OCI-LY7 (cell line): ENCODE measurements around the gene ZIM2. TPM values are rescaled to one million over a fixed set of nuclear protein-coding genes. Genes with fewer than 3 reads are reported as not detected.

Source experiments
- BruUV-seq: library from RNA; stranded (reverse); fragments of 400-500 nt; replicated peaks from 2 replicates; lab custom pipeline; 2021; lab: Mats Ljungman, UMichigan
- CTCF ChIA-PET: fragments of 300-600 bp; sonication (Branson Sonifier 250); formaldehyde crosslinking; loops from one replicate; lab custom pipeline; 2022; ENCODE audit warnings: antibody characterized with exemption; ENCODE audit not compliant: unreplicated experiment; lab: Charles Lee
- POLR2A ChIA-PET: fragments of 300-600 bp; sonication (Branson Sonifier 250); formaldehyde crosslinking; loops from one replicate; lab custom pipeline; 2022; ENCODE audit warnings: antibody characterized with exemption; lab: Charles Lee
- DNase-seq: peaks from one replicate; pipeline ENCODE4 v3.0.0-alpha.2; 2015; ENCODE audit warnings: low spot score
- H2AFZ ChIP-seq: fragments of 200-600 bp; sonication (generic), shearing (Covaris generic); 2 replicates; pipeline ENCODE4 v1.6.1; 2014; ENCODE audit warnings: mild to moderate bottlenecking, antibody characterized with exemption, low read length, moderate library complexity
- H3K27ac ChIP-seq: fragments of 200-600 bp; sonication (generic); 2 replicates; pipeline ENCODE4 v1.5.1; 2014; ENCODE audit warnings: mixed run types, low read depth, mild to moderate bottlenecking, moderate library complexity, low read length, inconsistent platforms; ENCODE audit not compliant: poor library complexity, severe bottlenecking
- H3K36me3 ChIP-seq: fragments of 200-600 bp; sonication (generic); 2 replicates; pipeline ENCODE4 v1.6.1; 2014; ENCODE audit warnings: mild to moderate bottlenecking, antibody characterized with exemption, low read length, moderate library complexity, mixed read lengths; ENCODE audit not compliant: insufficient read depth
- H3K4me1 ChIP-seq: fragments of 200-600 bp; sonication (generic); 2 replicates; pipeline ENCODE4 v1.5.1; 2014; ENCODE audit warnings: mild to moderate bottlenecking, low read length; ENCODE audit not compliant: insufficient read depth, poor library complexity, severe bottlenecking
- H3K4me2 ChIP-seq: fragments of 200-600 bp; sonication (generic); 2 replicates; pipeline ENCODE4 v1.6.1; 2014; ENCODE audit warnings: mild to moderate bottlenecking, low read length
- H3K4me3 ChIP-seq: fragments of 200-600 bp; sonication (generic); 2 replicates; pipeline ENCODE4 v1.5.1; 2014; ENCODE audit warnings: mild to moderate bottlenecking, low read depth, low read length; ENCODE audit not compliant: poor library complexity, severe bottlenecking
- H3K79me2 ChIP-seq: fragments of 200-600 bp; sonication (generic); 2 replicates; pipeline ENCODE4 v1.6.1; 2016; ENCODE audit warnings: low read depth, mild to moderate bottlenecking, low read length, moderate library complexity, mixed read lengths; ENCODE audit not compliant: insufficient read depth
- H3K9me2 ChIP-seq: fragments of 200-600 bp; sonication (generic); 2 replicates; pipeline ENCODE4 v1.6.1; 2016; ENCODE audit warnings: mild to moderate bottlenecking, low read length, mixed read lengths; ENCODE audit not compliant: insufficient read depth
- H3K9me3 ChIP-seq: fragments of 200-600 bp; sonication (generic); 2 replicates; pipeline ENCODE4 v1.6.1; 2014; ENCODE audit warnings: mild to moderate bottlenecking, mixed run types, low read length, mixed read lengths
- H4K20me1 ChIP-seq: fragments of 200-600 bp; sonication (generic); 2 replicates; pipeline ENCODE4 v1.6.1; 2014; ENCODE audit warnings: mild to moderate bottlenecking, antibody characterized with exemption, low read length, moderate library complexity, mixed read lengths; ENCODE audit not compliant: insufficient read depth
- EZH2phosphoT487 ChIP-seq: fragments of 200-600 bp; sonication (generic); IDR thresholded peaks from 2 replicates; pipeline ENCODE4 v1.6.1; 2018; ENCODE audit warnings: low read depth, borderline replicate concordance, mild to moderate bottlenecking, mixed run types, antibody characterized with exemption, low read length, moderate library complexity, mixed read lengths
- intact Hi-C: fragments of 100-400 bp; cut with micrococcal nuclease; formaldehyde crosslinking; loops from one replicate; pipeline ENCODE4 v1.10.0; 2022; ENCODE audit not compliant: unreplicated experiment
- total RNA-seq, 2 experiments: library from RNA; depleted of rRNA in 1 of 2; stranded (reverse); fragments of >200 nt in 1 of 2; shearing (Covaris generic) in 1 of 2; gene quantifications; 2 replicates each; pipeline ENCODE4 v1.2.3, GENCODE V29; 2014 to 2022
- TF ChIP-seq, protein P1 (sequence below): fragments of 200-600 bp; sonication (generic); conservative IDR thresholded peaks from 2 replicates; pipeline ENCODE4 v1.5.1; 2014; ENCODE audit warnings: mild to moderate bottlenecking, antibody characterized with exemption, low read length, moderate library complexity, mixed read lengths

ZIM2 gene
- total RNA-seq, 2 experiments from 2014 or later = not detected

DNA sequence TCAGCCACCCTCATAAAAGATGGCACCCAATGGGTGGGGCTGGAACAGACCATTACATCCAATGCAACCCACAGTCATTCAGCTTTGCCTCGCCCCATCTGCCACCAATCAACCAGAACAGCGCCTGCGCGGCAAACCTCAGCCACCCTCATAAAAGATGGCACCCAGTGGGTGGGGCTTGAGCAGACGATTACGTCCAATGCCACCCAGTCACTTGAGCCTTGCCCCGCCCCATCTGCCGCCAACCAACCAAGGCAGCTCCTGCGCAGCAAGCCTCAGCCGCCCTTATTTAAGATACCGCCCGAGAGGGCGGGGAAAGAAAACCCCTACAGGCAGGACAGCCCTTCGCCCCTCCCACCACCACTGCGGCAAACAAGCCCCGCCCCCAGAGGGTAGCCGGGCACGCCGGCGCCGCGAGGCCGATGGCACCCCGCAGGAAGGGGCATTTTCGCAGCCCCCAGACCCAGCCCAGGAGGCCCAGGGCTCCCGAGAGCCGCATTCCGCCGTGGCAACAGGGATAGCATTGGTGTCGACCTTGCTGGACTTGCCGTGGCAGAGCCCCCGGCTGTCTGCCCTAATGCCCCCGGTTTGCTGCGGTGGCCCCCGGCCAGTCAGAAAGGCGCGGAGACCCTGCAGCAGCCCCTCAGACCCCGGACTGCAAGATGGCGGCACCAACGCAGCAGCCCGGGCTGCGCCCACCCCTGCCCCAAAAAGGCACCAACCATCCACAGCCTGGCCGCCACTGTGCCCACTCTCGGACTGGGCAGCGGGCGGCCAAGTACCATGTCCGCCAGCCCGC is 675 bp downstream of the ZIM2 start:
- no peak overlapping the region for H2AFZ ChIP-seq
- H3K9me2 ChIP-seq = no peaks in the 10 kb centered on the region
- no peak for DNase-seq
- ChIA-PET POLR2A (no interaction called here), CTCF (no interaction called here)
- H3K4me2 ChIP-seq = no peak overlapping the region
- no TSS peak for BruUV-seq
- no peak overlapping the region for H3K27ac ChIP-seq
- no peak overlapping the region for H3K4me3 ChIP-seq
- H3K79me2 ChIP-seq = no peaks in the 10 kb centered on the region
- H3K36me3 ChIP-seq = no peaks in the 10 kb centered on the region
- no peak for TF ChIP-seq EZH2phosphoT487
- TF ChIP-seq, protein P1, sequence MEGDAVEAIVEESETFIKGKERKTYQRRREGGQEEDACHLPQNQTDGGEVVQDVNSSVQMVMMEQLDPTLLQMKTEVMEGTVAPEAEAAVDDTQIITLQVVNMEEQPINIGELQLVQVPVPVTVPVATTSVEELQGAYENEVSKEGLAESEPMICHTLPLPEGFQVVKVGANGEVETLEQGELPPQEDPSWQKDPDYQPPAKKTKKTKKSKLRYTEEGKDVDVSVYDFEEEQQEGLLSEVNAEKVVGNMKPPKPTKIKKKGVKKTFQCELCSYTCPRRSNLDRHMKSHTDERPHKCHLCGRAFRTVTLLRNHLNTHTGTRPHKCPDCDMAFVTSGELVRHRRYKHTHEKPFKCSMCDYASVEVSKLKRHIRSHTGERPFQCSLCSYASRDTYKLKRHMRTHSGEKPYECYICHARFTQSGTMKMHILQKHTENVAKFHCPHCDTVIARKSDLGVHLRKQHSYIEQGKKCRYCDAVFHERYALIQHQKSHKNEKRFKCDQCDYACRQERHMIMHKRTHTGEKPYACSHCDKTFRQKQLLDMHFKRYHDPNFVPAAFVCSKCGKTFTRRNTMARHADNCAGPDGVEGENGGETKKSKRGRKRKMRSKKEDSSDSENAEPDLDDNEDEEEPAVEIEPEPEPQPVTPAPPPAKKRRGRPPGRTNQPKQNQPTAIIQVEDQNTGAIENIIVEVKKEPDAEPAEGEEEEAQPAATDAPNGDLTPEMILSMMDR = no peak
- H4K20me1 ChIP-seq = no peaks in the 10 kb centered on the region
- no peaks in the 10 kb centered on the region for H3K4me1 ChIP-seq
- 0 out of 2 replicates have a peak, but pooled peaks cover 7% of the 10 kb centered on the region for H3K9me3 ChIP-seq
- intact Hi-C loops = no loop called here

DNA sequence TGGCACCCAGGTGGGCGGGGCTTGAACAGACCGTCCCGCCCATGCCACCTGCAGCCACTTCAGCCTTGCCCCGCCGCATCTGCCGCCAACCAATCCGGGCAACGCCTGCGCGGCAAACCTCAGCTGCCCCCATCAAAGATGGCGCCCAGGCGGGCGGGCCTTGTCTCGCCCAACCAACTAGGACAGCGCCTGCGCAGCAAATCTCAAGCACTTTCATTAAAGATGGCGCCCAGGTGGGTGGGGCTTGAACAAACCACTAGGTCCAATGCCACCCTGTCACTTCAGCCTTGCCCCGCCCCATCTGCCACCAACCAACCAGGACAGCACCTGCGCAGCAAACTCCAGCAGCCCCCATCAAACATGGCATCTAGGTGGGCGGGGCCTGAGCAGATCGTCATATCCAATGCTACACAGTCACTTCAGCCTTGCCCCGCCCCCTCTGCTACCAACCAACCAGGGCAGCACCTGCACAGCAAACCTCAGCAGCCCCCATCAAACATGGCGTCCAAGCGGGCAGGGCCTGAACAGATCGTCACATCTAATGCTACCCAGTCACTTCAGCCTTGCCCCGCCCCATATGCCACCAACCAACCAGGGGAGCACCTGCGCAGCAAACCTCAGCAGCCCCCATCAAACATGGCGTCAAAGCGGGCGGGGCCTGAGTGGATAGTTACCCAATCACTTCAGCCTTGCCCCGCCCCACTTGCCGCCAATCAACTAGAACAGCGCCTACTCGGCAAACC is 1.4 kb downstream of the ZIM2 start:
- CTCF ChIA-PET = no interaction called here
- intact Hi-C loops = no loop called here

More for the DNA sequence above, 1.4 kb downstream of the ZIM2 start:
- DNase-seq = no peak
- no peak overlapping the region for H3K4me2 ChIP-seq
- H3K9me3 ChIP-seq = 0 out of 2 replicates have a peak, but pooled peaks cover 7% of the 10 kb centered on the region
- no TSS peak for BruUV-seq
- TF ChIP-seq, protein P1 = no peak
- TF ChIP-seq EZH2phosphoT487 = no peak
- no peak overlapping the region for H3K27ac ChIP-seq
- no peaks in the 10 kb centered on the region for H3K36me3 ChIP-seq
- H3K9me2 ChIP-seq = no peaks in the 10 kb centered on the region
- H3K4me1 ChIP-seq = no peaks in the 10 kb centered on the region
- POLR2A ChIA-PET = no interaction called here
- H4K20me1 ChIP-seq = no peaks in the 10 kb centered on the region
- no peak overlapping the region for H3K4me3 ChIP-seq
- no peak overlapping the region for H2AFZ ChIP-seq
- no peaks in the 10 kb centered on the region for H3K79me2 ChIP-seq
